ENCODE measurements around the gene UNC80.

The UNC80 gene

DNA sequence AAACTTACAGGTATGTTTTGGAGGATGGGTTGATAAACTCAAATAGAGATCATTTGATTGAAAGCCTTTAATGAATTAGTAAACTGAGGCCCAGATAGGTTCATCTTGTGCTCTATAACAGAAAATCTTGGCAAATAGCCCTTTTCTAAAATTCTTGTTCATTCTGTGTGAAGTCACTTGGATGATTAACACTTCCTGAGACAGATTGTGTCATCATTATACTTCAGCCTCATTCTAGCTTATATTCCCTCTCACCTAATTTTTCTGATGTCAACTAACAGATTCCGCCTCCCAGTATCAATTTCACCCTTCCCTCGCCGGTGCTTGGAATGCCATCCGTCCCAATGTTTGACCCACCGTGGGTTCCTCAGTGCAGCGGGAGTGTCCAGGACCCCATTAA lies 146.6 kb downstream of the UNC80 start:
- TF ChIP-seq, protein P1, sequence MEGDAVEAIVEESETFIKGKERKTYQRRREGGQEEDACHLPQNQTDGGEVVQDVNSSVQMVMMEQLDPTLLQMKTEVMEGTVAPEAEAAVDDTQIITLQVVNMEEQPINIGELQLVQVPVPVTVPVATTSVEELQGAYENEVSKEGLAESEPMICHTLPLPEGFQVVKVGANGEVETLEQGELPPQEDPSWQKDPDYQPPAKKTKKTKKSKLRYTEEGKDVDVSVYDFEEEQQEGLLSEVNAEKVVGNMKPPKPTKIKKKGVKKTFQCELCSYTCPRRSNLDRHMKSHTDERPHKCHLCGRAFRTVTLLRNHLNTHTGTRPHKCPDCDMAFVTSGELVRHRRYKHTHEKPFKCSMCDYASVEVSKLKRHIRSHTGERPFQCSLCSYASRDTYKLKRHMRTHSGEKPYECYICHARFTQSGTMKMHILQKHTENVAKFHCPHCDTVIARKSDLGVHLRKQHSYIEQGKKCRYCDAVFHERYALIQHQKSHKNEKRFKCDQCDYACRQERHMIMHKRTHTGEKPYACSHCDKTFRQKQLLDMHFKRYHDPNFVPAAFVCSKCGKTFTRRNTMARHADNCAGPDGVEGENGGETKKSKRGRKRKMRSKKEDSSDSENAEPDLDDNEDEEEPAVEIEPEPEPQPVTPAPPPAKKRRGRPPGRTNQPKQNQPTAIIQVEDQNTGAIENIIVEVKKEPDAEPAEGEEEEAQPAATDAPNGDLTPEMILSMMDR (IDR thresholded peaks at IDR 0.05; ENCODE audit: borderline replicate concordance, insufficient read depth, low read depth, low read length), result no peak
- no peak overlapping the region for H3K4me3 ChIP-seq (ENCODE audit: low read depth, low read length)

DNA sequence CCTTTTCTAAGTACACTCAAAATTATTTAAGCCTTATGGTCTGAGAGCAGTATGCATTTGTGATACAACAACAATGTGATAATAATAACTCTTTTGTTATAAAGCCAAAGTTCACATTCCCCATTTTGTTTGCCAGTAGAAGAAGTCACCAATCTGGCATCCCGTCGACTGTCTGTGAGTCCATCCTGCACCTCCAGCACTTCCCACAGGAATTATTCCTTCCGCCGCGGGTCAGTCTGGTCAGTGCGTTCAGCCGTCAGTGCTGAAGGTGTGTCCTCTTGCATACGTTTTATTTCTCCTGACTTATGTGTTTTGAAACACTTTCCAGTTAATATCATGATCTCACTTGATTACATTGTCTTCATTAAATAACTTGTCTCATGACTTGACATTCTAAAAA lies 150.5 kb downstream of the UNC80 start:
- TF ChIP-seq, protein P1 (IDR thresholded peaks at IDR 0.05; ENCODE audit: borderline replicate concordance, insufficient read depth, low read depth, low read length), result no peak

DNA sequence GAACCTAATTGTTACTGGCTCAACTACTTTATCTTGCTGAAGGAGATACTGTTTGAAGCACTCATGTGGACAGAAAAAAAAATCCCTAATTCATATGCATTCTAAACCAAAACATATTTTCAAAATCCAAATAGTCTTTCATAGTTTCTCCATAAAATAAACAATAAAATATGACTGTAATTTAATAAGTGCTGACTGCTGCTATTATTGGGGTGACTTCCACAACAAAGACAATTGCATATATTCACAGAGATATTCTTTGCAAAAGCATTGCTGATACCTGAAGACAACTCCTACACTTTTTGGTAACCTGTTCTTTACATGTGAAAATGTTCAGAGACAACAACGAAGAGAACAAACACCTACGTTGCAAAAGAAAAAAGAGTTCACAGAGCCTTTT lies 157.7 kb downstream of the UNC80 start:
- TF ChIP-seq, protein P1 (IDR thresholded peaks at IDR 0.05; ENCODE audit: borderline replicate concordance, insufficient read depth, low read depth, low read length), result no peak
- H3K4me3 ChIP-seq (ENCODE audit: low read depth, low read length), result no peak overlapping the region

More for the DNA sequence above, 150.5 kb downstream of the UNC80 start:
- no peak overlapping the region for H3K4me3 ChIP-seq (ENCODE audit: low read depth, low read length)

DNA sequence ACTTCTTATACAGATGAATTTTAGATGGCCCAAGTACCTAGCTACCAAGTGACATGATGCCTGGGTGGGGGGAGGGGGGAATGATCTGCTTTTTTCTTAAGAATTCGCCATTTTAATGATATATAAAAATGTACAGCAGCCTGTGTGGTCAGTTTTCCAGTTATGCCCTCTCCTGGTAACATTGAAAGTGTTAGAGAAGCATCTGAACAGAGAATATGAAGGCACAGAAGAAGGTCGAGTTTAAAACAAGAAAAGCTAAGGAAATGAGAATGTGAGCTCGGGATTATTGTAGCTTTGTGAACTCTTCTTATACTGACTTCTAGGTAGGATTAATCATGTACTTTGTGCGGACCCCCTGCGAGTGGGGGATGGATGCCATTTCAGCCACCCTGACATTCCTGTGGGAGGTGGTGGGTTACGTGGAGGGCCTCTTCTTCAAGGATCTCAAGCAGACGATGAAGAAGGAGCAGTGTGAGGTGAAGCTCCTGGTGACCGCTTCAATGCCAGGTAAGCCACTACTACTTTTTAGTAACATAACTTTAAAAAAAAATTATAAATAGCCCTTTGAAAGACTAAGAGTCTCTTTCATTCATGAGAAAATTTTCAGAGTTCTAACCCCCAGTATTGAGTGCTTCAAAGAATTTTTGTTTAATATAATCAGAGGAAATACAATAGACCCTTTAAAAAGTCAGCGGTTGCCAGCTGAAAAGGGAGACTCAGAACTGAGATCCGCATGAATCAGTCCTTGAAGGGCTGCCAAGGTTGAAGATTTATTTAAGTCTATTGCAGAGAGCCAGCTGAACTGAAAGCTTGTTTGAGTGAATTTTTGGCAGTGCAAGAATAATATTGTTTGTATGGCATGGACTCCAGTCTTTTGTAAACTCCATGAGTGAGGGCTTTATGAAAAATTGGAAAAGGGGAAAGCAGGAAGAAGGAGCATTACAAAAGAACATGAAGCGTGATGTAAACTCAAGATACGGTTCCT lies 162.2 kb downstream of the UNC80 start:
- H3K4me3 ChIP-seq (ENCODE audit: low read depth, low read length), result no peak overlapping the region
- TF ChIP-seq, protein P1 (IDR thresholded peaks at IDR 0.05; ENCODE audit: borderline replicate concordance, insufficient read depth, low read depth, low read length), result no peak

DNA sequence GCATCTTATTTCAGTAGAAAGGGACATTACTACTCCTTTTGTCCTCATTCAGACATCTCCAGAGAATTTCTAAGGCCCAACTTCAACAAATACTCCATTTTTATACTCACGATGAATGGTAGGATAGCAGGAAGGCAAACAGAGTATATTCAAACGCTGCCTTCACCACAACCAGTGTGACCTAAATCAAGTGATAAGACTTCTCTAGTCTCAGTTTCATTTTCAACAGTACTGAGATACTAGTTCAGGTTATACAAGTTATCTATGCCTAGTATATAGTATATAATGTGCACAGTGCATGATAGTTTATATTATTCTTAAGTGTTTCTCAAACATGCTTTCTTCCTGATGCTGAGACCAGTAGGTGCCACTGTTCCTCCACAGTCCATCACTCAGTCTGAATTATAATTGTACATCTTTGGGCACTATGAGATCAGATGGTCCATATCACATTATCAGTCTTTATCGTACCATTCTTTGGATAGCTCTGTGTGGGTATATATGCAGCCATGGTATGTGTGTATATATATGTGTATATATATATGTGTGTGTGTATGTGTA lies 164.6 kb downstream of the UNC80 start:
- TF ChIP-seq, protein P1 (IDR thresholded peaks at IDR 0.05; ENCODE audit: borderline replicate concordance, insufficient read depth, low read depth, low read length), result no peak
- H3K4me3 ChIP-seq (ENCODE audit: low read depth, low read length), result no peak overlapping the region

DNA sequence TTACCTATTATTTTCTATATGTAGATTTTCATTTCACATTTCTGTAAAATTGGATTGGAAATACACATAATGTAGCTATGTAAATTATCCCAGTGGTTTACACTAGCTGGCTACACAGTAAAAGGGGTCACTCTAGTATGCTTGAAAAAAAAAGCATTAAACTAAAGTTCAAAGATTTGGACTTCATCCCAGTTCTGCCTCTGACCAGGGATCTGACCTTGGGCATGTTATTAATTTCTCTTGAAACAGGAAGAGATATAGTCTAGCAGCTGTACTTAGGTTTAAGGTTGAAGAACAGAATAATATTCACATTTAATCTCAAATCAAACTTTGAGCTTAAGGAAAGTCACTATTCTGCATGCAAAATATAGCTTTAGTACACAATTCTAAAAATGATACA lies 166.3 kb downstream of the UNC80 start:
- TF ChIP-seq, protein P1 (IDR thresholded peaks at IDR 0.05; ENCODE audit: borderline replicate concordance, insufficient read depth, low read depth, low read length), result no peak

More for the DNA sequence above, 166.3 kb downstream of the UNC80 start:
- H3K4me3 ChIP-seq (ENCODE audit: low read depth, low read length), result no peak overlapping the region

All from GM12875 (cell line).